ENCODE data around the gene GRB10. TPM values are rescaled to one million over a fixed set of nuclear protein-coding genes. Genes with fewer than 3 reads are reported as not detected.

The GRB10 gene
- polyA plus RNA-seq, 3 donors: 1.3 to 3.1 (median 1.5) TPM

DNA sequence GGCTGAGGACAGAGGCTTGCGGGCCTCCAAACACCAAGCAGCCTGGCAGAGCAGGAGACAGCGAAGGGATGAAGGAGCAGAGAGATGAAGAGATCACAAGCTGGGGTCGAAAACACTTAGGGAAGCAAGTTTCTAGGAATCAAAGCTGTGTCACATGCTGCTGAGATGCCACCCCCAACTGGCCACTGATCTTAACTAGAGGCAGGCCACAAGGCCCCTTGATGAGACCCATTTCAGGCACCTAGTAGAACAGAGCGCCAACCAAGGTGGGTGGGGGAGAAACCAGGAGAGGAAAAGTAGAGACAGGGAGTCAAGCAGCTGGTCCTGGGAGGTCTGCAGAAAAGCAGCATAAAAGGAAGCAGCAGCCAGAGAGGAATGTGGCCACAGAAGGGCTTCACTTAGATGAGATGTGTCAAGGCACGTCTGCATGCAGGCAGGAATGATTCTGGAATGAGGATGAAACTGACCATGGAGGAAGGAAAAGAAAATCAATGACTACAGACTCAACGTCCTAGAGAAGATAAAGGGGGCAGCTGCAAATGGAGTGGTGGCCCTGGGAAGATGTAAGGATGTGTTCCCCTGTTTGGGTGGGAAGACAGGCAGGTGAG, 132.5 kb downstream of the GRB10 start:
- H3K9me3 Mint-ChIP-seq: no peaks in the 10 kb centered on the region
- H3K4me1 Mint-ChIP-seq: peaks cover 13% of the 10 kb centered on the region
- peaks cover 7 to 11% of the 10 kb centered on the region in 2 donors for H3K4me1 ChIP-seq (ENCODE audit: control insufficient read depth in 1 of 2, insufficient read depth in 2 of 2, low read length in 2 of 2)
- TF ChIP-seq, protein P1, sequence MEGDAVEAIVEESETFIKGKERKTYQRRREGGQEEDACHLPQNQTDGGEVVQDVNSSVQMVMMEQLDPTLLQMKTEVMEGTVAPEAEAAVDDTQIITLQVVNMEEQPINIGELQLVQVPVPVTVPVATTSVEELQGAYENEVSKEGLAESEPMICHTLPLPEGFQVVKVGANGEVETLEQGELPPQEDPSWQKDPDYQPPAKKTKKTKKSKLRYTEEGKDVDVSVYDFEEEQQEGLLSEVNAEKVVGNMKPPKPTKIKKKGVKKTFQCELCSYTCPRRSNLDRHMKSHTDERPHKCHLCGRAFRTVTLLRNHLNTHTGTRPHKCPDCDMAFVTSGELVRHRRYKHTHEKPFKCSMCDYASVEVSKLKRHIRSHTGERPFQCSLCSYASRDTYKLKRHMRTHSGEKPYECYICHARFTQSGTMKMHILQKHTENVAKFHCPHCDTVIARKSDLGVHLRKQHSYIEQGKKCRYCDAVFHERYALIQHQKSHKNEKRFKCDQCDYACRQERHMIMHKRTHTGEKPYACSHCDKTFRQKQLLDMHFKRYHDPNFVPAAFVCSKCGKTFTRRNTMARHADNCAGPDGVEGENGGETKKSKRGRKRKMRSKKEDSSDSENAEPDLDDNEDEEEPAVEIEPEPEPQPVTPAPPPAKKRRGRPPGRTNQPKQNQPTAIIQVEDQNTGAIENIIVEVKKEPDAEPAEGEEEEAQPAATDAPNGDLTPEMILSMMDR (IDR thresholded peaks at IDR 0.05): no peak
- no peaks in the 10 kb centered on the region for H4K20me1 ChIP-seq (ENCODE audit: insufficient read depth, low read length)
- H3K27me3 Mint-ChIP-seq (ENCODE audit: low read depth in 3 of 3): peaks cover 0 to 7% (median 0%) of the 10 kb centered on the region in 3 donors
- peaks cover 0 to 5% of the 10 kb centered on the region in 2 donors for H3K36me3 Mint-ChIP-seq
- H3K4me3 Mint-ChIP-seq: no peak overlapping the region
- no peak for DNase-seq
- intact Hi-C loops (cut with micrococcal nuclease): no loop called here
- WGBS (ENCODE audit: insufficient coverage): 95% methylated on average over 6 of the region's 6 CpGs
- no peak overlapping the region for H3K27ac ChIP-seq (ENCODE audit: low read depth in 1 of 2, low read length in 2 of 2)
- H3K27ac Mint-ChIP-seq: peak overlapping the region in 1 of 7 donors; percentile 49
- no peak overlapping the region for H3K4me3 ChIP-seq (replicated peaks in 1 of 3; ENCODE audit: low read depth in 2 of 3, low read length in 3 of 3)
- H3K4me2 ChIP-seq (replicated peaks; ENCODE audit: extremely low read depth, low read length, poor library complexity, severe bottlenecking): no peak overlapping the region
- H2AFZ ChIP-seq (ENCODE audit: insufficient read depth, low read depth, low read length, poor library complexity, severe bottlenecking): no peak overlapping the region
- no peaks in the 10 kb centered on the region for H3K9me3 ChIP-seq (replicated peaks in 1 of 2; ENCODE audit: control insufficient read depth in 1 of 2, insufficient read depth in 1 of 2, low read length in 2 of 2)
- H3K36me3 ChIP-seq (replicated peaks in 1 of 2; ENCODE audit: control insufficient read depth in 1 of 2, insufficient read depth in 2 of 2, low read length in 2 of 2): no peaks in the 10 kb centered on the region
- no peaks in the 10 kb centered on the region for H3K79me2 ChIP-seq (ENCODE audit: insufficient read depth, low read length)
- no peak overlapping the region for H3K9ac ChIP-seq (ENCODE audit: insufficient read depth, low read length, poor library complexity, severe bottlenecking)
- no peaks in the 10 kb centered on the region for H3K27me3 ChIP-seq (ENCODE audit: control insufficient read depth in 2 of 2, insufficient read depth in 2 of 2, low read length in 2 of 2)

DNA sequence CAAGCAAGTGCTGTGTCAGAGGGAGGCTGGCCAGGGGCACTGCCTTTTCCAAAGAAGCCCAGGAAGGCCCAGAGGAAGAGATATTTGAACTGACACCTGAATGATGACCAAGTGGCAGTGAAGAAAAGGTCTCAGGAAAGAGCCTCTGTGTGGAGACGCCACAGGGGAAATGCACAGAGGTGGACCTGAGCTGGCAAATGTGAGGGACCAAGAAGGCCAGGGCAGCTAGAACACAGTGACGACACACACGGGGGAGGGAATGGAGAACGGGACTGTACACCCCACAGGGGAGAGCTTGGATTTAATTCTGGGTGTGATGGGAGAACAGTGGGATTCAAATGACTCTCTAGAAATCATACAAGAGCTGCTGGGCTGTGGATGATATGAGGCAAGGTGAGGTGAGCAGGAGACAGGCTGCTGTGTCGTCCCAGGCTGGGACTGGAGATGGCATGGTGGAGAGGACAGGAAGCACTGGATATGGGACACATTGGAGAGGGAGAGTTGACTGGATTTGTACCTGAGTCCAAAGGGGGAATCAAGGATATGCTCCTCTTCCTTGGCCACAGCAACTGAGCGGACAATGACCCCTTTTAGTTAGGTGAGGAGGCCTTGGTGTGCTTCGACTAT, 133.3 kb downstream of the GRB10 start:
- no peak overlapping the region for H3K9ac ChIP-seq (ENCODE audit: insufficient read depth, low read length, poor library complexity, severe bottlenecking)
- H4K20me1 ChIP-seq (ENCODE audit: insufficient read depth, low read length): no peaks in the 10 kb centered on the region
- H3K4me2 ChIP-seq (replicated peaks; ENCODE audit: extremely low read depth, low read length, poor library complexity, severe bottlenecking): no peak overlapping the region
- Mint-ChIP-seq H3K27me3 (ENCODE audit: low read depth in 3 of 3) (peaks cover 0 to 7% (median 0%) of the 10 kb centered on the region in 3 donors), H3K36me3 (peaks cover 0 to 5% of the 10 kb centered on the region in 2 donors), H3K4me1 (peaks cover 13% of the 10 kb centered on the region), H3K27ac (peak overlapping the region in 2 of 7 donors; percentile 2), H3K9me3 (no peaks in the 10 kb centered on the region), H3K4me3 (no peak overlapping the region)
- no peaks in the 10 kb centered on the region for H3K9me3 ChIP-seq (replicated peaks in 1 of 2; ENCODE audit: control insufficient read depth in 1 of 2, insufficient read depth in 1 of 2, low read length in 2 of 2)
- TF ChIP-seq, protein P1 (IDR thresholded peaks at IDR 0.05): no peak
- H3K79me2 ChIP-seq (ENCODE audit: insufficient read depth, low read length): no peaks in the 10 kb centered on the region
- no peak overlapping the region for H2AFZ ChIP-seq (ENCODE audit: insufficient read depth, low read depth, low read length, poor library complexity, severe bottlenecking)
- H3K27me3 ChIP-seq (ENCODE audit: control insufficient read depth in 2 of 2, insufficient read depth in 2 of 2, low read length in 2 of 2): no peaks in the 10 kb centered on the region
- peaks cover 7 to 11% of the 10 kb centered on the region in 2 donors for H3K4me1 ChIP-seq (ENCODE audit: control insufficient read depth in 1 of 2, insufficient read depth in 2 of 2, low read length in 2 of 2)
- intact Hi-C loops (cut with micrococcal nuclease): no loop called here
- WGBS (ENCODE audit: insufficient coverage): 85% methylated on average over 3 of the region's 7 CpGs
- no peaks in the 10 kb centered on the region for H3K36me3 ChIP-seq (replicated peaks in 1 of 2; ENCODE audit: control insufficient read depth in 1 of 2, insufficient read depth in 2 of 2, low read length in 2 of 2)
- H3K27ac ChIP-seq (ENCODE audit: low read depth in 1 of 2, low read length in 2 of 2): no peak overlapping the region
- DNase-seq: no peak
- H3K4me3 ChIP-seq (replicated peaks in 1 of 3; ENCODE audit: low read depth in 2 of 3, low read length in 3 of 3): no peak overlapping the region

All from CD14-positive monocyte (primary cell).